Measurements from ENCODE around the gene OR10A3.

DNA sequence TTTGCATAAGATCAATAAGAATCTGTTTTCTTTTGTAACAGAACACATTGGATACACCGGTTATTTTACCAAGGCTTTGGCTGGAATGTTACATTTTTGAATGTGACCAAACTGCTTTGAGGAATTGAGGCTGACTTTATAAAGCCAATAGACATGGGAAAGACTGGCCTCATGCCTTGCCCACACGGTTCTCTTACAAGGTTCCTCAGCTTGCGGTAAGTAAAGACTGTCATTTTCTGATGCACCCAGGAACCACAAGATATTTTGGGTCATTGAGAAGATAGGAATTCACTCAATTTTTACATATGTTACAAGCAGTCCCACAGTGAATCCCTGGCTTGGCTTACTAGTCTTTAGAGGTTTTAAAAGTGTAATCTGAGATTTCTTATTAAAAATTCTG lies 34.4 kb downstream of the OR10A3 start:
- no peak for TF ChIP-seq EZH2 (IDR thresholded peaks at IDR 0.05)
- TF ChIP-seq, protein P1, sequence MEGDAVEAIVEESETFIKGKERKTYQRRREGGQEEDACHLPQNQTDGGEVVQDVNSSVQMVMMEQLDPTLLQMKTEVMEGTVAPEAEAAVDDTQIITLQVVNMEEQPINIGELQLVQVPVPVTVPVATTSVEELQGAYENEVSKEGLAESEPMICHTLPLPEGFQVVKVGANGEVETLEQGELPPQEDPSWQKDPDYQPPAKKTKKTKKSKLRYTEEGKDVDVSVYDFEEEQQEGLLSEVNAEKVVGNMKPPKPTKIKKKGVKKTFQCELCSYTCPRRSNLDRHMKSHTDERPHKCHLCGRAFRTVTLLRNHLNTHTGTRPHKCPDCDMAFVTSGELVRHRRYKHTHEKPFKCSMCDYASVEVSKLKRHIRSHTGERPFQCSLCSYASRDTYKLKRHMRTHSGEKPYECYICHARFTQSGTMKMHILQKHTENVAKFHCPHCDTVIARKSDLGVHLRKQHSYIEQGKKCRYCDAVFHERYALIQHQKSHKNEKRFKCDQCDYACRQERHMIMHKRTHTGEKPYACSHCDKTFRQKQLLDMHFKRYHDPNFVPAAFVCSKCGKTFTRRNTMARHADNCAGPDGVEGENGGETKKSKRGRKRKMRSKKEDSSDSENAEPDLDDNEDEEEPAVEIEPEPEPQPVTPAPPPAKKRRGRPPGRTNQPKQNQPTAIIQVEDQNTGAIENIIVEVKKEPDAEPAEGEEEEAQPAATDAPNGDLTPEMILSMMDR (IDR thresholded peaks at IDR 0.05) = no peak
- TF ChIP-seq EZH2phosphoT487 (IDR thresholded peaks at IDR 0.05) = no peak
